Measurements from ENCODE around the gene CPD. TPM values are rescaled to one million over a fixed set of nuclear protein-coding genes. Genes with fewer than 3 reads are reported as not detected.
"Not testable (repeated sequence)": the region's sequence is repeated elsewhere in the genome, so short reads cannot be mapped to it uniquely, and the experiment has no call there.

CPD gene
- total and polyA plus RNA-seq, 8 donors, result 4.1 to 278 (median 22.0) TPM

GRCh38 chr17:30414486-30414885 lies 35.8 kb downstream of the CPD start:
- no peak for TF ChIP-seq EP300 (IDR thresholded peaks at IDR 0.05)
- no peak for TF ChIP-seq POLR2AphosphoS5 (IDR thresholded peaks at IDR 0.05)
- no peak for TF ChIP-seq POLR2A (IDR thresholded peaks at IDR 0.05)
- no peak for TF ChIP-seq CTCF (IDR thresholded peaks at IDR 0.05)
- H3K36me3 ChIP-seq, result peaks cover 0 to 8% (median 2%) of the 10 kb centered on the region in 4 donors
- H3K9me3 ChIP-seq, result no peaks in the 10 kb centered on the region
- H3K27me3 ChIP-seq, result no peaks in the 10 kb centered on the region
- intact Hi-C loops (cut with DNase I; ENCODE audit: low total_unique reads), result no loop called here
- no peak overlapping the region for H3K27ac ChIP-seq
- peaks cover 0 to 14% (median 6%) of the 10 kb centered on the region in 4 donors for H3K4me1 ChIP-seq
- no peak for DNase-seq
- no peak overlapping the region for H3K4me3 ChIP-seq
- WGBS, 5 donors, result 85 to 98% (median 92%) methylated on average over 4 of the region's 4 CpGs

GRCh38 chr17:30415491-30415890 lies 36.8 kb downstream of the CPD start:
- intact Hi-C loops (cut with DNase I; ENCODE audit: low total_unique reads), result no loop called here
- no peak overlapping the region for H3K4me3 ChIP-seq
- H3K4me1 ChIP-seq, result peaks cover 0 to 14% (median 6%) of the 10 kb centered on the region in 4 donors
- H3K9me3 ChIP-seq, result no peaks in the 10 kb centered on the region
- DNase-seq, result no peak
- H3K36me3 ChIP-seq, result peaks cover 0 to 8% (median 2%) of the 10 kb centered on the region in 4 donors
- TF ChIP-seq EP300 (IDR thresholded peaks at IDR 0.05) (no peak), CTCF (IDR thresholded peaks at IDR 0.05) (no peak), POLR2A (IDR thresholded peaks at IDR 0.05) (no peak), POLR2AphosphoS5 (IDR thresholded peaks at IDR 0.05) (no peak)
- no peak overlapping the region for H3K27ac ChIP-seq
- no peaks in the 10 kb centered on the region for H3K27me3 ChIP-seq

- H3K4me1 ChIP-seq, result peaks cover 0 to 24% (median 10%) of the 10 kb centered on the region in 4 donors
- H3K4me3 ChIP-seq; H3K9me3 ChIP-seq; H3K27ac ChIP-seq; DNase-seq; H3K27me3 ChIP-seq; intact Hi-C loops (cut with DNase I; ENCODE audit: low total_unique reads): not testable (repeated sequence)
- WGBS, 5 donors, result 93 to 100% (median 100%) methylated on average over 1 of the region's 1 CpG
- H3K36me3 ChIP-seq, result peaks cover 4 to 24% (median 23%) of the 10 kb centered on the region in 4 donors
These were observed 39.3 kb downstream of the CPD start for GRCh38 chr17:30418070-30418469.

- H3K4me1 ChIP-seq, result peaks cover 0 to 11% (median 4%) of the 10 kb centered on the region in 4 donors
- H3K36me3 ChIP-seq, result peaks cover 9 to 59% (median 57%) of the 10 kb centered on the region in 4 donors
- WGBS, 5 donors, result 75 to 83% (median 78%) methylated on average over 4 of the region's 4 CpGs
- no peak overlapping the region for H3K27ac ChIP-seq
- no peaks in the 10 kb centered on the region for H3K9me3 ChIP-seq
- intact Hi-C loops (cut with DNase I; ENCODE audit: low total_unique reads), result no loop called here
- no peak for DNase-seq
- TF ChIP-seq CTCF (IDR thresholded peaks at IDR 0.05) (no peak), POLR2A (IDR thresholded peaks at IDR 0.05) (no peak), EP300 (IDR thresholded peaks at IDR 0.05) (no peak), POLR2AphosphoS5 (IDR thresholded peaks at IDR 0.05) (no peak)
- no peaks in the 10 kb centered on the region for H3K27me3 ChIP-seq
- no peak overlapping the region for H3K4me3 ChIP-seq
These were observed 42.9 kb downstream of the CPD start for GRCh38 chr17:30421592-30421991.

GRCh38 chr17:30422171-30422570 lies 43.4 kb downstream of the CPD start:
- Histone ChIP-seq H3K36me3 (peaks cover 9 to 65% (median 62%) of the 10 kb centered on the region in 4 donors), H3K27ac (no peak overlapping the region), H3K4me1 (peaks cover 0 to 11% (median 4%) of the 10 kb centered on the region in 4 donors), H3K27me3 (no peaks in the 10 kb centered on the region), H3K4me3 (no peak overlapping the region), H3K9me3 (no peaks in the 10 kb centered on the region)
- TF ChIP-seq POLR2A (IDR thresholded peaks at IDR 0.05) (no peak), CTCF (IDR thresholded peaks at IDR 0.05) (no peak), EP300 (IDR thresholded peaks at IDR 0.05) (no peak), POLR2AphosphoS5 (IDR thresholded peaks at IDR 0.05) (no peak)
- no peak for DNase-seq
- intact Hi-C loops (cut with DNase I; ENCODE audit: low total_unique reads), result no loop called here
